Calu3 (cell line): ENCODE data around the gene BRPF3. TPM values are rescaled to one million over a fixed set of nuclear protein-coding genes. Genes with fewer than 3 reads are reported as not detected.

ENCODE experiments used
- BruUV-seq: library from RNA; stranded (reverse); fragments of 400-500 nt; replicated peaks from 2 replicates; lab custom pipeline; 2021; lab: Mats Ljungman, UMichigan
- CTCF ChIA-PET: fragments of 300-600 bp; sonication (Branson Sonifier 250); formaldehyde crosslinking; loops from one replicate; lab custom pipeline; 2022; ENCODE audit warnings: antibody characterized with exemption; lab: Charles Lee
- DNase-seq: peaks from one replicate; pipeline ENCODE4 v3.0.0; 2022
- H3K27ac Mint-ChIP-seq: one replicate; pipeline ENCODE4 v1.8.0; 2022; ENCODE audit warnings: mixed read lengths; ENCODE audit not compliant: unreplicated experiment
- H3K27me3 Mint-ChIP-seq: one replicate; pipeline ENCODE4 v1.8.0; 2022; ENCODE audit warnings: mixed read lengths; ENCODE audit not compliant: unreplicated experiment
- H3K36me3 Mint-ChIP-seq: one replicate; pipeline ENCODE4 v1.8.0; 2022; ENCODE audit warnings: mild to moderate bottlenecking, moderate library complexity, mixed read lengths; ENCODE audit not compliant: insufficient read depth, unreplicated experiment
- H3K4me1 Mint-ChIP-seq: one replicate; pipeline ENCODE4 v1.8.0; 2022; ENCODE audit warnings: mild to moderate bottlenecking, low read depth, mixed read lengths; ENCODE audit not compliant: unreplicated experiment
- H3K4me3 Mint-ChIP-seq: one replicate; pipeline ENCODE4 v1.8.0; 2022; ENCODE audit warnings: mild to moderate bottlenecking, low read depth, moderate library complexity, mixed read lengths; ENCODE audit not compliant: unreplicated experiment
- H3K9me3 Mint-ChIP-seq: one replicate; pipeline ENCODE4 v1.8.0; 2022; ENCODE audit warnings: low read depth, mixed read lengths; ENCODE audit not compliant: unreplicated experiment
- CTCF ChIP-seq: fragments of 200-600 bp; IDR thresholded peaks from one replicate; pipeline ENCODE4 v1.8.0; 2022; ENCODE audit warnings: antibody characterized with exemption; ENCODE audit not compliant: unreplicated experiment
- intact Hi-C: fragments of 100-400 bp; cut with micrococcal nuclease; formaldehyde crosslinking; loops from one replicate; pipeline ENCODE4 v1.10.0; 2022; ENCODE audit not compliant: unreplicated experiment
- total RNA-seq: library from RNA; stranded (reverse); gene quantifications from 2 replicates; pipeline ENCODE4 v1.2.3, GENCODE V29; 2022

BRPF3 gene
- total RNA-seq, 1 experiment from 2014 or later = 49.1 TPM

- Mint-ChIP-seq H3K36me3 (peaks cover 29% of the 10 kb centered on the region), H3K4me3 (no peak overlapping the region), H3K9me3 (no peaks in the 10 kb centered on the region), H3K27ac (no peak overlapping the region), H3K4me1 (no peaks in the 10 kb centered on the region), H3K27me3 (no peaks in the 10 kb centered on the region)
- intact Hi-C loops = no loop called here
- CTCF ChIA-PET = no interaction called here
- BruUV-seq = no TSS peak
- TF ChIP-seq CTCF = no peak
- no peak for DNase-seq
Measured at GRCh38 chr6:36227379-36228228, 31.1 kb downstream of the BRPF3 start.

GRCh38 chr6:36229223-36229622, 32.7 kb downstream of the BRPF3 start:
- no peak overlapping the region for H3K4me3 Mint-ChIP-seq
- H3K27me3 Mint-ChIP-seq = no peaks in the 10 kb centered on the region
- H3K36me3 Mint-ChIP-seq = peaks cover 22% of the 10 kb centered on the region
- no peak overlapping the region for H3K27ac Mint-ChIP-seq
- no peaks in the 10 kb centered on the region for H3K9me3 Mint-ChIP-seq
- no peak for TF ChIP-seq CTCF
- intact Hi-C loops = no loop called here
- BruUV-seq = no TSS peak
- DNase-seq = no peak
- CTCF ChIA-PET = interaction anchor here (0.6 kb wide), 1 partner anchor 923 kb away, joined by 3 read pairs; no protein-coding TSS in a partner anchor
- no peaks in the 10 kb centered on the region for H3K4me1 Mint-ChIP-seq

GRCh38 chr6:36230371-36230770, 33.8 kb downstream of the BRPF3 start:
- BruUV-seq = no TSS peak
- Mint-ChIP-seq H3K9me3 (no peaks in the 10 kb centered on the region), H3K36me3 (peaks cover 10% of the 10 kb centered on the region), H3K27ac (no peak overlapping the region), H3K4me3 (no peak overlapping the region), H3K27me3 (no peaks in the 10 kb centered on the region), H3K4me1 (no peaks in the 10 kb centered on the region)
- DNase-seq = no peak
- no peak for TF ChIP-seq CTCF
- CTCF ChIA-PET = no interaction called here
- intact Hi-C loops = no loop called here

- Mint-ChIP-seq H3K4me3 (no peak overlapping the region), H3K27ac (no peak overlapping the region), H3K27me3 (no peaks in the 10 kb centered on the region), H3K36me3 (peaks cover 9% of the 10 kb centered on the region), H3K4me1 (no peaks in the 10 kb centered on the region), H3K9me3 (no peaks in the 10 kb centered on the region)
- CTCF ChIA-PET = no interaction called here
- TSS peak; percentile 31 for BruUV-seq
- DNase-seq = no peak
- TF ChIP-seq CTCF = no peak
- intact Hi-C loops = no loop called here
Measured at GRCh38 chr6:36232172-36232571, 35.6 kb downstream of the BRPF3 start.
